HG02610 (cell line): ENCODE results near the gene MAN1C1.

Experiments used
- ATAC-seq: cut with Tn5 transposase; IDR thresholded peaks from one replicate; pipeline ENCODE4 v1.9.1; 2021; ENCODE audit warnings: mild to moderate bottlenecking, moderate library complexity; ENCODE audit not compliant: unreplicated experiment

Gene MAN1C1

DNA sequence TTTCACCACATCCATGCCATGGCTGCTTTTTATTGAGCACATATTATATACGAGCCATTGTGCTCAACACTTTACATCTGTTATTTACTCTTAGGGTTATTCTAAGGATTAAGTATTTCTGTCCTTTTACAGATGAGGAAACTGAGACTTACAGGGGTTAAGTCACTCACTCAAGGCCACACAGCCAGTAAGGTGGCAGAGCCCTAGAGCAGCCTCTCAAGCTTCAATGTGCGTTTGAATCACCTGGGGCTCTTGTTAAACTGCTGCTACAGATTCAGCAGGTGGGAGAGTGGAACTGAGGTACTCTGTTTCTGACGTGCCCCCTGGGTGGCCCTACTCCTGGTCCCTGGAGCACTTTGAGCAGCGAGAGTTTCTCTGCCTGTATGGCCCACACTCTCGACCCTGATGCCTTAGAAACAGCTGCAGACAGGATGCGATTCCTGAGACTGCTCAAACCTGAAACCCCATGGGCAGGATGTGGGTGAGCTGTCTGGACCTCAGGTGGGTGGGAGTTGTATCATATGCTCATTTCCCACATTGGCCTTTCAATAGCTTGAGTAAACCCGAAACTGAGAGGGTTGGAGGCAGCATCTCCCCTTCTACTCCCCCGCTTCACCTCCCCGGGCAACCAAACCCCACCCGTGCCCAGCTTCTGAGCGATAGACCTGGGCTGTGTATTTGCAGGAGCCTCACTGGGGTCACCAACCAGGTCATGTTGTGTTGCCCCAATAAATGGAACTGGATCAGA, 59.3 kb downstream of the MAN1C1 start:
- peak; percentile 97 for ATAC-seq

GRCh38 chr1:25676488-25676887, 59.9 kb downstream of the MAN1C1 start:
- no peak for ATAC-seq

DNA sequence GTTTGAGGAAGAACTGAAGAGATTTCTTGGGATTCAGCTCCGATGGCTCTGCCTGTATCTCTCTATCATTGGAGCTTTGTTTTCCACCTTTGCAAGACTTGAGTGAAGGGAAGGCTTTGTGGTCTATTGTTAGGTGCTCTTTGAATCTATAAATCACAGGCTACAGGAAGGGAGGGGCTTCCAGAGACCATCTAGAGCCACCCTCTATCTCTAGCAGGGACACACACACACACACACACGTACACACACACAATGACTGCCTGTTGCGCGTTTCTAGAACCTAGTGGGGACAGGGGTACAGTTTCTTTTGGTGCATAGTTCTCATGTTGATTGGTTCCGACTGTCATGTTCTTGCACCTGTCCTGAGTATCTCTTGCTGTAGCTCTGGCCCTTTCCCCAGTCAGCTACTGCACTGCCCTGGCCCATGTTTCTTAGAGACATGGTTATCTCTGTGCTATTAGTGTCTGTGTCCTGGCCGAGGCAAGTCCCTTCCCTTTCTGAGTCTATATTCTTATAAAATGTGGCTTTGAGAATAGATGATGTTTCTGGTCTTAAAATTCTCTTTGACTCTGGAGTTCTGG, 60.7 kb downstream of the MAN1C1 start:
- ATAC-seq, result no peak

GRCh38 chr1:25679171-25679570, 62.6 kb downstream of the MAN1C1 start:
- no peak for ATAC-seq

GRCh38 chr1:25680701-25681100, 64.1 kb downstream of the MAN1C1 start:
- no peak for ATAC-seq

DNA sequence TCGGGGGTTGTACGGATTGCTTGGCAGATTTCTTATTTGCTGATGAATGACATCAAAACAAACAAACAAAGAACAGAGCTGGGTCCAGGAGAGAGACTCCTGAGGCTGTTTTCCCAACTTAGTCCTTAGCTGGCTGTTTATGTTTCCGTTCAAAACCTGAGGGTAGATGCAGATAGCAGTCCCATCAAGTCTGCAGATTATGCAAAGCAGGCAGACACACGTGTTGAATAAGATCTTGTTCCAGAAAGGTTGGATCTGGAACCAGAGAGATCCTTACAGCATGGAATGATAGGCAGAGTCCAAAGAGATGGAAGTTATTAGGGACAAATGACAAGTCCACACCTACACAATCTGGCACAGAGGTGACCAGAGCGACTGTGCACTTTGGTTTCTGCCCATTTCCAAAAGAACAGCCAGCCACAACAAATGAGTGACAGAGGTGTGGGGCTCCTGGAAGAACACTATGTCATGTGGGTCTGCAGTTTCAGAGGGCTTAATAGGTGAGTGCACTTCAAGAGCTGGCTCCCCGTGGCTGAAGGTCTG, 65.5 kb downstream of the MAN1C1 start:
- ATAC-seq, result no peak

DNA sequence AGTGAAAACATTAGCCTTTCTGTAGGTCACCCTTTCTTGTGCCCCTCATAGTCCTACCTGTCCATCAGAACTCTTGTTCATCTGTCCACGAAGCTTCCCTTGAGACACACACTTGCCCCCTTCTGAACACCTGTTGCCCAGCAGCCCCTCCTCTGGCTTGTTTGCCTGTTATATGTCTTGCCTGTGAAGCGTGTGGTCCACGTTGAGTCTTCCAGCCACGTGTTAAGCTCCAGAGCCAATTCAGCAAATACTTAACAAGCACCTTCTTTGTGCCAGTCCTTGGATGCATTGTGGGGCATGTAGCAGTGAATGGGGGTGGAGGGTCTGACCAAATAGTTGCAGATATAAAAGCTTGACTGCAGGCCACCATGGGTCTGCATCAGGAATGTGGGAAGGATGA, 66.6 kb downstream of the MAN1C1 start:
- no peak for ATAC-seq

GRCh38 chr1:25683731-25684130, 67.1 kb downstream of the MAN1C1 start:
- no peak for ATAC-seq

DNA sequence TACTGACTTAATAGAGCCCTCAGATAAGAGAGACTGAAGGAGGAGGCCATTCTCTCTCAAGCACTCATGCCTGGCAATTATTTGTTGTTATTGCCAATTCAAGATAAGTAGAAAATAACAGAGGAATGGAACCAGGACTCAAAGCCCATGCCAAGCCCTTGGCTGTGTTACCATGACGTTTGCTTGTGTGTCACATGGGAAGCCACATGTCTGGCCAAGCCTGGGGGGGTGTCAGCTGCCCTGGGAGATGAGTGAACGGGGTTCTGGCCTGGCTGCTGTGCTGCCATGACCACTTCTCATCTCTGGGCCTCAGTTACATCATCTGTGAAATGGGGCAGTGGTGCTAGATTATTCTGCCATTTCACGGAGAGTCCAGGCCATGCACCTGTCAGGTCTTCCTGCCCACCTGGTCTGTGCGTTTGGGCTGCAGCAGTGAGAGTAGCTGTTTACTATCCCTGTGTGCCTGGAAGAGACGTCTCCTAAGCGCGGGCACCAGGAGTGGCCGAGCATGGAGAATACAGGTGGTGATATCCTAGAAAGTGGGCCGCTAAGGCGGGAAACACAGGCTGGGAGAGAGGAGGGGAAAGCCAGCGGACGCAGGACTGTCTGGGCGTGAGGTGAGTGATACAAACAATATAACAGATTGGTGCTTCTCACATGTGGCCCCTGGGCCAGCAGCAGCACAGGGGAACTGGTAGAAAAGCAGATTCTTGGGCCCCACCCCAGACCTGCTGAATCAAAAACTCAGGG, 67.8 kb downstream of the MAN1C1 start:
- ATAC-seq, result no peak

DNA sequence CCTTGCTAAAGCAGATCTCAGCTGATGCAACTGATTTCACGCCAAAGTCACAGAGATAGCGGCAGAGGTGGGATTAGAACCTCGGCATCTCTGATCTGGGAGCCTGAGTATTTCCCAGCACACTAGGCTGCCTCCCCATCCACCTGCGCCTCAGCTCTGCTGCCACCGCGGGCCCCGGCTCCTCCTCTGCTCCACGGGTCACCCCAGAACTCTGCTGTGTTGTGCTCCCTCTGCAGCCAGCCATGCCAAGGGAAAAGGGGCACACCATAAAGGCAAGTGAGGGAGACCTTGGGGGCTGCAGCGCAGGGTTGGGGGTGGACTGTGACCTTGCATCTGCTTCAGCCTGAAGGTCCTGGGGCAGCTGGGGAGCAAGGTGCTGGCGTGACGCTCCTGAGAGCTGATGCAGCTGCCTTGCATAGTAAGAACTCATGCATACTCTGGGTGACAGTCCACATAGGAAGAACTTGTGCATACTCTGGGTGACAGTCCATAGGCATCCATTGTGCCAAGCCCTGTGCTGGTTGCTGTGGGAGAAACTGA, 68.7 kb downstream of the MAN1C1 start:
- ATAC-seq, result no peak

- no peak for ATAC-seq
Measured at GRCh38 chr1:25685938-25686665, 69.5 kb downstream of the MAN1C1 start.

- no peak for ATAC-seq
Measured at GRCh38 chr1:25687221-25688017, 70.8 kb downstream of the MAN1C1 start.

- ATAC-seq, result no peak
Measured at GRCh38 chr1:25688390-25689119, 72.0 kb downstream of the MAN1C1 start.

- no peak for ATAC-seq
Measured at GRCh38 chr1:25689686-25690381, 73.2 kb downstream of the MAN1C1 start.

DNA sequence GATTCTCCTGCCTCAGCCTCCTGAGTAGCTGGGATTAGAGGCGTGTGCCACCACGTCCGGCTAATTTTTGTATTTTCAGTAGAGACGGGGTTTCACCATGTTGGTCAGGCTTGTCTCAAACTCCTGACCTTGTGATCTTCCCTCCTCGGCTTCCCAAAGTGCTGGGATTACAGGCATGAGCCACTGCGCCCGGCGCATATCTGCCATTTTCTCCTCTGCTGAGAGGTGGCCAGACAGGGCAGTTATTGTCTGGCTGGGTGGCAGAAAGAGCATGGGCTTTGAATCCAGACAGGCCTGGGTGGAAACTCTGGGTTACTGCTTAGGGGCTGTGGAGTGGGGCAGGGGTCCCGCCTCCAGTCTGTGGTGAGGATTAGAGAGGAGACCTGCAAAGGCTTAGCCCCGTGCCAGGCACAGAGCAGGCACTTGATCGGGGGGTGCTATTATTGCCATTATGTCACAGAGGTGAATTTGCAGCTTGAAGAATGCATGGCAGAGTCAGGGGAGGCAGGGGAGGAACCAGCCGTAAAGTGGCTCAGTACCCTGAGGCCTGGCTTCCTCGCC, 73.9 kb downstream of the MAN1C1 start:
- no peak for ATAC-seq

DNA sequence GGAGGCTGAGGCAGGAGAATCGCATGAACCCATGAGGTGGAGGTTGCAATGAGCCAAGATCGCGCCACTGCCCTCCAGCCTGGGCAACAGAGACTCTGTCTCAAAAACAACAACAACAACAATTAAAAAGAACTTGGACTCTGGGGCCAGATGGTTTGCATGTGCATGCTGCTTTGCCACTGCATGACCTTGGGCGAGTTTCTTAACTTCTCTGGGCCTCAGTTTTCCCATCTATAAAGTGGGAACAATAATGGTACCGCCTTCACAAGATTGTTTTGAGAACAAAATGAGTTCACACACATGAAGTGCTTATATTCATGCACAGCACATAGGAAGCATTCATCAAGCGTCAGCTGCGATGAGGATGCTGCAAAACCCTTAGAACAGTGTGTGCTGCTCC, 74.6 kb downstream of the MAN1C1 start:
- ATAC-seq, result no peak

GRCh38 chr1:25692560-25692959, 76.0 kb downstream of the MAN1C1 start:
- no peak for ATAC-seq
